ENCODE results near the gene CDKN1C.
A peak's percentile ranks its signal among the peaks of the same experiment; 100 is the strongest.

CDKN1C gene

GRCh38 chr11:2927851-2928604 lies 42.5 kb upstream of the CDKN1C start:
- TF ChIP-seq ZIC2 (tag by site-specific recombination; IDR thresholded peaks at IDR 0.05), result peak; percentile 42
- TF ChIP-seq KLF1 (tag by site-specific recombination; IDR thresholded peaks at IDR 0.05), result peak; percentile 57
- TF ChIP-seq ZNF677 (tag by site-specific recombination; IDR thresholded peaks at IDR 0.05), result no peak
- peak; percentile 11; the same call in 1 of the 2 replicates for TF ChIP-seq SP2 (tag by site-specific recombination; IDR thresholded peaks at IDR 0.05)
- ChIA-PET POLR2A (interaction anchor here (1.2 to 2.3 kb wide), 8 partner anchors 10 to 122 kb away, joined by 4 to 22 read pairs (median 10); partner anchors contain the start of genes CDKN1C and NAP1L4), CTCF (interaction anchor here (0.6 to 3.7 kb wide), 4 partner anchors 11 to 414 kb away, joined by 3 to 25 read pairs (median 4); no protein-coding TSS in a partner anchor)
- H3K4me3 ChIP-seq (ENCODE audit: low read depth, low read length), result peak overlapping the region; percentile 54
- no peaks in the 10 kb centered on the region for H3K36me3 ChIP-seq (ENCODE audit: control insufficient read depth in 2 of 2, insufficient read depth in 1 of 2, low read length in 2 of 2)
- no peak overlapping the region; the same call in 1 of the 2 replicates for H3K27ac ChIP-seq (ENCODE audit: extremely low read depth, low read depth, low read length)
- no peaks in the 10 kb centered on the region for H3K4me1 ChIP-seq (ENCODE audit: control insufficient read depth, insufficient read depth, low read length)
- no peaks in the 10 kb centered on the region for H3K9me3 ChIP-seq (ENCODE audit: control insufficient read depth, insufficient read depth, low read depth, low read length)

DNA sequence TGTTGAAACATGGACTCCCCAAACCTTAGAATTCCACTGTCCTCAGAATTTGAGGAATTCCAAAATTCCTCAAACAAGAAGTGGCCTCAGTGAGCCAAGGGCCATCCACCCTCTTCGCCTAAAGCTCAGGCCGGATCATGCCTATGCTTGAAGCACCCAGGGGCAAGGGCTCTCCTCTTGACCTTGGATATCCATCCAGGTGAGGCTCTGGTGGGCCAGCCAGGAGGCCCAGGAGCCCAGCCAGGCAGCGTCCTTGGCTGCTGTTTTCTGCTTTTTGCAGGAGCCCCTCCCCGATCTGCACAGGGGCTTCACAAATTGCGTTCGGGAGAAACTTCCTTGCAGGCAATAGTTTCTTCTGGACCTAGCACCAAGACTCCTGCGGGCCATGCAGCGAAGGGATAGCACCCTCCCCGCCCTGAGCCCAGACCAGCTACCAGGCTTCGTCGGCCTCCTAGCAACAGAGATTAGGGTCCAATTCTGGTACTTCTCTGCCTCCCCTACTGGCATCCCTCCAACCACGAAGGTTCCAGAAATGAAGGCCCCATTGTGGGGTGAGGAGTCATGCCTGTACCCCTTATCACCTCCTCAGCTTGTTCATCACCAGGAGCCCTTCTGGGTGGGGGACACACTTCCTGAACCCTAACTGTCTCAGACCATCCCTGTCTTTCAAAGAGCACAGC lies 41.7 kb upstream of the CDKN1C start:
- H3K27ac ChIP-seq (ENCODE audit: extremely low read depth, low read depth, low read length), result no peak overlapping the region
- ChIA-PET POLR2A (no interaction called here), CTCF (interaction anchor here (0.5 to 3.7 kb wide), 4 partner anchors 27 to 413 kb away, joined by 4 to 25 read pairs (median 6); no protein-coding TSS in a partner anchor)
- H3K4me3 ChIP-seq (ENCODE audit: low read depth, low read length), result no peak overlapping the region
- H3K4me1 ChIP-seq (ENCODE audit: control insufficient read depth, insufficient read depth, low read length), result no peaks in the 10 kb centered on the region
- H3K9me3 ChIP-seq (ENCODE audit: control insufficient read depth, insufficient read depth, low read depth, low read length), result no peaks in the 10 kb centered on the region
- no peaks in the 10 kb centered on the region for H3K36me3 ChIP-seq (ENCODE audit: control insufficient read depth in 2 of 2, insufficient read depth in 1 of 2, low read length in 2 of 2)
- TF ChIP-seq EGR2 (tag by site-specific recombination; IDR thresholded peaks at IDR 0.05; ENCODE audit: low read depth) (no peak), PATZ1 (tag by site-specific recombination; IDR thresholded peaks at IDR 0.05) (no peak), ZNF791 (tag by site-specific recombination; IDR thresholded peaks at IDR 0.05) (no peak), ZNF707 (tag by site-specific recombination; IDR thresholded peaks at IDR 0.05) (no peak), ZBTB6 (tag by site-specific recombination; IDR thresholded peaks at IDR 0.05) (no peak), ZNF248 (tag by site-specific recombination; IDR thresholded peaks at IDR 0.05) (no peak), ZNF473 (tag by site-specific recombination; IDR thresholded peaks at IDR 0.05) (no peak), ZFP41 (tag by site-specific recombination; IDR thresholded peaks at IDR 0.05; ENCODE audit: borderline replicate concordance) (no peak), ZNF324 (tag by site-specific recombination; IDR thresholded peaks at IDR 0.05) (no peak), ZBTB21 (tag by site-specific recombination; IDR thresholded peaks at IDR 0.05) (no peak), ZNF202 (tag by site-specific recombination; IDR thresholded peaks at IDR 0.05; ENCODE audit: borderline replicate concordance) (no peak), GFI1B (tag by site-specific recombination; IDR thresholded peaks at IDR 0.05) (no peak), ZNF48 (tag by site-specific recombination; IDR thresholded peaks at IDR 0.05) (no peak)

GRCh38 chr11:2926611-2927051 lies 41.1 kb upstream of the CDKN1C start:
- POLR2A ChIA-PET, result no interaction called here
- Histone ChIP-seq H3K27ac (ENCODE audit: extremely low read depth, low read depth, low read length) (no peak overlapping the region), H3K4me3 (ENCODE audit: low read depth, low read length) (no peak overlapping the region), H3K9me3 (ENCODE audit: control insufficient read depth, insufficient read depth, low read depth, low read length) (no peaks in the 10 kb centered on the region), H3K4me1 (ENCODE audit: control insufficient read depth, insufficient read depth, low read length) (no peaks in the 10 kb centered on the region), H3K36me3 (ENCODE audit: control insufficient read depth in 2 of 2, insufficient read depth in 1 of 2, low read length in 2 of 2) (no peaks in the 10 kb centered on the region)
- 0 out of 2 replicates have a peak, but pooled peaks have one; percentile 20 for TF ChIP-seq ZNF600 (tag by site-specific recombination; IDR thresholded peaks at IDR 0.05)
- TF ChIP-seq ZNF785 (tag by site-specific recombination; IDR thresholded peaks at IDR 0.05), result no peak
- CTCF ChIA-PET, result interaction anchor here (0.5 to 1.3 kb wide), 3 partner anchors 28 to 394 kb away, joined by 3 to 7 read pairs (median 5); no protein-coding TSS in a partner anchor
